Duodenal mucosa (tissue), 2 donors: ENCODE data around the gene APOL2.
"Not testable (repeated sequence)": the region's sequence is repeated elsewhere in the genome, so short reads cannot be mapped to it uniquely, and the experiment has no call there.

Source experiments
- H3K27ac ChIP-seq: one replicate; pipeline ENCODE4 v1.7.0; 2013; ENCODE audit warnings: low read depth, low read length
- H3K27me3 ChIP-seq, 2 donors: one replicate each; pipeline ENCODE4 v1.7.0; 2013; ENCODE audit warnings: low read length in 2 of 2, control low read depth in 1 of 2; ENCODE audit not compliant: insufficient read depth in 2 of 2, control insufficient read depth in 1 of 2
- H3K36me3 ChIP-seq, 2 donors: one replicate each; pipeline ENCODE4 v1.7.0; 2013; ENCODE audit warnings: low read length in 2 of 2, control low read depth in 1 of 2; ENCODE audit not compliant: insufficient read depth in 2 of 2, control insufficient read depth in 1 of 2
- H3K4me1 ChIP-seq, 2 donors: one replicate each; pipeline ENCODE4 v1.7.0; 2013; ENCODE audit warnings: low read length in 2 of 2, control low read depth in 1 of 2; ENCODE audit not compliant: insufficient read depth in 2 of 2, control insufficient read depth in 1 of 2
- H3K4me3 ChIP-seq, 2 donors: one replicate each; pipeline ENCODE4 v1.7.0; 2013; ENCODE audit warnings: low read length in 2 of 2, low read depth in 1 of 2
- H3K9ac ChIP-seq, 2 donors: one replicate each; pipeline ENCODE4 v1.7.0; 2013; ENCODE audit warnings: low read length in 2 of 2, low read depth in 1 of 2
- H3K9me3 ChIP-seq, 2 donors: one replicate each; pipeline ENCODE4 v1.7.0; 2013; ENCODE audit warnings: low read length in 2 of 2, control low read depth in 1 of 2; ENCODE audit not compliant: control insufficient read depth in 1 of 2

The APOL2 gene

GRCh38 chr22:36231051-36231450, 8.3 kb downstream of the APOL2 start:
- H3K36me3 ChIP-seq, result peaks cover 27 to 68% of the 10 kb centered on the region in 2 donors
- not testable (repeated sequence) for H3K4me1 ChIP-seq, H3K9me3 ChIP-seq, H3K9ac ChIP-seq, H3K27ac ChIP-seq, H3K27me3 ChIP-seq, H3K4me3 ChIP-seq

- H3K27ac ChIP-seq, H3K9me3 ChIP-seq, H3K9ac ChIP-seq, H3K4me1 ChIP-seq, H3K27me3 ChIP-seq, H3K4me3 ChIP-seq: not testable (repeated sequence)
- peaks cover 22 to 68% of the 10 kb centered on the region in 2 donors for H3K36me3 ChIP-seq
Measured at GRCh38 chr22:36229649-36230048, 9.7 kb downstream of the APOL2 start.

DNA sequence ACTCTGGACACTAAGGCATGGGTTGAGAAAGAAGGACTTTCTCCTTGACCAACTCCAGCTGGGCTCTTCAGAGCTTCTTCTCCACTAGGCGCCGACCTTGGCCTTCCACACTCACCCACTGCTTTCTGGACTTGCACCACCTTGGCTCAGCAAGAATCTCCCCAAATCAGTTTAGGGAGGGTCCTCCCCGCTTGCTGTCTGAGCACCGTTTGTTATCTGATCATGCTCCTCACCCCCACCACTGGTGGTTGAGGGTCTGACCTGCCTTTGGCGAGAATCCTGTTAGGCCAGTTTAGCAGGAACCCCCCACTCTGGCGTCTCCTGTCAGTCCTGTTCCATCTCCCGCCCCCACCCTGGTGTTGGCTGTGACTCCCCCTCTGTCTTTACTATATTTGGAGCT, 10.4 kb downstream of the APOL2 start:
- Histone ChIP-seq H3K9ac (no peak overlapping the region), H3K4me3 (no peak overlapping the region), H3K27me3 (no peaks in the 10 kb centered on the region), H3K27ac (no peak overlapping the region), H3K9me3 (no peaks in the 10 kb centered on the region), H3K4me1 (peaks cover 0 to 4% of the 10 kb centered on the region in 2 donors), H3K36me3 (peaks cover 21 to 68% of the 10 kb centered on the region in 2 donors)

DNA sequence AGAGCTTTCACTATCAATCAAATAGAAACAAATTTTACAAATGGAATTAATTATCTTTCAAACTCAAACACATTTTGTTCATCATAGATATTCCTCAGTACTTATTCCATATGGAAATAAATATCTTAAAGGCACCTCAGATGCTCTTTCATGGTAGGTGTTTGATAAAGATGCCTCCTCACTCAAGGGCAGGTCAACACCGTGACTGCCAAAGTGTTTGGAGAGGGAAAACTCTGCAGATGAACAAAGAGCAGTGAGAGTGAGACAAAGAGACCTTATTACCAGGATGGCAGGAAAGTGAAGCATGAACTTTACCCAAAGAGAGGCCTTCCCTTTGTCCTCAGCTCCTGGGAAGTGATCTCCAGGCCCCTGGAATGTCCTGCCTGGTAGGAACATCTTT, 11.0 kb downstream of the APOL2 start:
- not testable (repeated sequence) for H3K27ac ChIP-seq, H3K27me3 ChIP-seq, H3K9ac ChIP-seq, H3K4me3 ChIP-seq, H3K4me1 ChIP-seq, H3K9me3 ChIP-seq
- H3K36me3 ChIP-seq, result peaks cover 17 to 62% of the 10 kb centered on the region in 2 donors

DNA sequence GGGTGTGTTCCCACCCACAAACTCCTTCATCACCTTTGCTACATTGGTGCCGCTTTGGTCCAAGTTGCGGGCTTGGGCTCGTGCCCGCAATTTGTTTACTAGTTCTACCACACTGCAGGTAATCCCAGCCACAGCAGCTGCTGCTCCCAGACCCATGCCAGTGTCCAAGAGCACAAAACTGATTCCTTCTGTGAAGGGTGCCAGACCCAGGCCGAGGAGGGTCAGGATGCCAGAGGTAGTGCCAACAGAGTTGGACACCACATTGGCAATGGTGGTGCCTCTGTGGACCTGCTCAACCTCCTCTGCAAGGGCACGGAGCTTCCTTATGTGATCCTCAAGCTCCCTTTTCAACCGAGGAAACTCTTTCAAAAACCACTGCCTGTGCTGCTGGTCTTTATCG, 11.5 kb downstream of the APOL2 start:
- H3K4me3 ChIP-seq, result no peak overlapping the region

GRCh38 chr22:36227396-36227795, 11.9 kb downstream of the APOL2 start:
- no peak overlapping the region for H3K27ac ChIP-seq
- no peak overlapping the region for H3K4me3 ChIP-seq
- H3K9me3 ChIP-seq, result no peaks in the 10 kb centered on the region
- H3K36me3 ChIP-seq, result peaks cover 14 to 52% of the 10 kb centered on the region in 2 donors
- no peak overlapping the region for H3K9ac ChIP-seq
- H3K4me1 ChIP-seq, result no peaks in the 10 kb centered on the region
- H3K27me3 ChIP-seq, result no peaks in the 10 kb centered on the region

More for the DNA sequence above, 11.5 kb downstream of the APOL2 start:
- Histone ChIP-seq H3K36me3 (peaks cover 14 to 57% of the 10 kb centered on the region in 2 donors), H3K9me3 (no peaks in the 10 kb centered on the region), H3K27me3 (no peaks in the 10 kb centered on the region), H3K9ac (no peak overlapping the region), H3K27ac (no peak overlapping the region), H3K4me1 (no peaks in the 10 kb centered on the region)

GRCh38 chr22:36226189-36226588, 13.1 kb downstream of the APOL2 start:
- H3K27ac ChIP-seq, result no peak overlapping the region
- H3K9me3 ChIP-seq, result no peaks in the 10 kb centered on the region
- no peaks in the 10 kb centered on the region for H3K27me3 ChIP-seq
- H3K4me1 ChIP-seq, result peaks cover 0 to 5% of the 10 kb centered on the region in 2 donors
- peaks cover 14 to 40% of the 10 kb centered on the region in 2 donors for H3K36me3 ChIP-seq
- H3K9ac ChIP-seq, result no peak overlapping the region
- no peak overlapping the region for H3K4me3 ChIP-seq

DNA sequence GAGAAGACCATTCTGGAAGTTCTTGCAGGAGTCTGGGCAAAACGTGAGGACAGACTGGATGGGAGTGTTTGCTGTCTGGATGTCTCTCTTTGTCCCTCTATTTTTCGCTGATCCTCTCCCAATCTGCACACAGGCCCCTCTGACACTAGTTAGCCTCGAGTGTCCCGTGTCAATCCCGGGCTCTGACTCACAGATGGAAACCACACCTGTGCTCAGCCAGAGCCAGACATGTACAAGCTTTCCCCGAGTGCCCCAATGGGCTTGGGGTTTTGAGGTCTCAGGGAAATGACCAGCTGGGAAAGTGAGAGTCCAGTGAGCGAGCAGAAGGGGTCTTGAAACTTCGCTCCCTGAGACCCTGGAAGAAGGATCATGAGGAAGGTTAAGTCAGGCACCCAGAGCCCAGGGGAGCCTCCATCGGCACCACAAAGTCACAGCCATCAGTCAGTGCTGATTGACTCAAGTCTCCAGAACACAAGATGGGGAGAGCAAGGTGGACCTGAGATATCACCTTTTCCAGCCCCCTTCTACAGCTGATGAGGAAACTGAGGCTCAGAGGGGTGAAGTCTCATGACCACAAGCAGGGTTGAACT, 13.9 kb downstream of the APOL2 start:
- Histone ChIP-seq H3K9ac (no peak overlapping the region), H3K4me3 (no peak overlapping the region), H3K36me3 (peaks cover 10 to 33% of the 10 kb centered on the region in 2 donors), H3K27ac (no peak overlapping the region), H3K4me1 (peaks cover 5% of the 10 kb centered on the region in 2 donors), H3K27me3 (no peaks in the 10 kb centered on the region), H3K9me3 (no peaks in the 10 kb centered on the region)

- H3K4me1 ChIP-seq, result peaks cover 5 to 8% of the 10 kb centered on the region in 2 donors
- H3K4me3 ChIP-seq, result no peak overlapping the region
- no peak overlapping the region for H3K27ac ChIP-seq
- no peaks in the 10 kb centered on the region for H3K27me3 ChIP-seq
- H3K9ac ChIP-seq, result no peak overlapping the region
- no peaks in the 10 kb centered on the region for H3K9me3 ChIP-seq
- peaks cover 7 to 25% of the 10 kb centered on the region in 2 donors for H3K36me3 ChIP-seq
Measured at GRCh38 chr22:36224245-36224644, 15.1 kb downstream of the APOL2 start.

DNA sequence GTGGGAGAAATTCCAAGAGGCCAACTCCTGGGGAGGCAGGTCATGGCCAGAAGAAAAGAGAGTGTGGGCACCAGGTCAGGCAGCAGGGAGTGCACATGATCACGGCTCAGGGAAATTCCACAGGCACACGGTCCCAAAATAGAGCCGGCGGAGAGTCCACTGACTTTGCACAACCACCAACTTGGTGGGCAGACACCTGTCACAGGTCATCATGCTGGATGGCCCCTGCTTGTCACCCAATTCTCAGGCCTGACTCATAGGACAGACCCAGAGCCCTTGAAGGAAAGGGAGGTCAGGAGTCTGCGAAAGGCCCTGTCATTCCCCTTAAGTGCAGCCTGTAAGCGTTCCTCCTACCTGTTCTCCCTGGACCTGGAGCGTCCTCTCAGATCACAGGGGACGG, 15.8 kb downstream of the APOL2 start:
- Histone ChIP-seq H3K9me3 (no peaks in the 10 kb centered on the region), H3K27me3 (no peaks in the 10 kb centered on the region), H3K36me3 (peaks cover 7 to 18% of the 10 kb centered on the region in 2 donors), H3K9ac (no peak overlapping the region), H3K27ac (no peak overlapping the region), H3K4me1 (peaks cover 5 to 8% of the 10 kb centered on the region in 2 donors), H3K4me3 (no peak overlapping the region)
